HepG2 (cell line): ENCODE measurements around the gene ABCB9. TPM values are rescaled to one million over a fixed set of nuclear protein-coding genes. Genes with fewer than 3 reads are reported as not detected.

Source experiments
- CAMTA2 ChIP-seq: sonication (generic); formaldehyde crosslinking; IDR thresholded peaks from 2 replicates; pipeline ENCODE4 v1.4.0; 2020; ENCODE audit warnings: mild to moderate bottlenecking, missing genetic modification reagents, borderline replicate concordance
- DBP ChIP-seq: sonication (generic); formaldehyde crosslinking; IDR thresholded peaks from 2 replicates; pipeline ENCODE4 v1.4.0; 2020; ENCODE audit warnings: missing genetic modification reagents; ENCODE audit errors: not compliant biosample characterization
- DRAP1 ChIP-seq: IDR thresholded peaks from 2 replicates; pipeline ENCODE4 v1.6.1; 2016; ENCODE audit warnings: missing genetic modification reagents, missing compliant biosample characterization
- FOXA1 ChIP-seq, 2 experiments: fragments of 450-650 bp in 1 of 2; sonication (generic) in 1 of 2; formaldehyde crosslinking in 1 of 2; IDR thresholded peaks; 2 replicates each; pipeline versions ENCODE4 v1.4.0 to v1.6.1; 2016 to 2020; ENCODE audit warnings: missing genetic modification reagents in 1 of 2
- GATAD2A ChIP-seq: IDR thresholded peaks from 2 replicates; pipeline ENCODE4 v1.6.1; 2016
- RBFOX2 ChIP-seq: fragments of 200-400 bp; formaldehyde crosslinking; IDR thresholded peaks from 2 replicates; pipeline ENCODE4 v1.6.1; 2017; ENCODE audit warnings: low read depth, mild to moderate bottlenecking, low read length
- REPIN1 ChIP-seq: sonication (generic); formaldehyde crosslinking; IDR thresholded peaks from 2 replicates; pipeline ENCODE4 v1.8.0; 2022; ENCODE audit warnings: missing genetic modification reagents, low read depth, mild to moderate bottlenecking, borderline replicate concordance
- RFX5 ChIP-seq: IDR thresholded peaks from 2 replicates; pipeline ENCODE4 v1.6.1; 2011; ENCODE audit warnings: low read depth, low read length, improper control_type of control experiment
- RFXAP ChIP-seq: sonication (generic); formaldehyde crosslinking; IDR thresholded peaks from 2 replicates; pipeline ENCODE4 v1.4.0; 2020; ENCODE audit warnings: missing genetic modification reagents, borderline replicate concordance
- SP5 ChIP-seq: IDR thresholded peaks from 2 replicates; pipeline ENCODE4 v1.6.1; 2016; ENCODE audit warnings: low read depth, borderline replicate concordance
- STAT5B ChIP-seq: sonication (generic); formaldehyde crosslinking; IDR thresholded peaks from 2 replicates; pipeline ENCODE4 v1.4.0; 2020; ENCODE audit warnings: missing genetic modification reagents
- TBX2 ChIP-seq: sonication (generic); formaldehyde crosslinking; IDR thresholded peaks from 2 replicates; pipeline ENCODE4 v1.5.0; 2020; ENCODE audit warnings: missing genetic modification reagents, mild to moderate bottlenecking, borderline replicate concordance
- ZBTB40 ChIP-seq, 2 experiments: fragments of 450-650 bp in 1 of 2; sonication (generic) in 1 of 2; formaldehyde crosslinking in 1 of 2; IDR thresholded peaks; 2 replicates each; pipeline versions ENCODE4 v1.6.1 to v1.8.0; 2016 to 2022; ENCODE audit warnings: antibody characterized with exemption in 1 of 2, mild to moderate bottlenecking in 1 of 2, missing genetic modification reagents in 1 of 2
- ZNF574 ChIP-seq: sonication (generic); formaldehyde crosslinking; IDR thresholded peaks from 2 replicates; pipeline ENCODE4 v1.4.0; 2020; ENCODE audit warnings: missing genetic modification reagents
- ZNF652 ChIP-seq: IDR thresholded peaks from 2 replicates; pipeline ENCODE4 v1.6.1; 2016; ENCODE audit warnings: low read depth, borderline replicate concordance
- ZNF670 ChIP-seq: sonication (generic); formaldehyde crosslinking; IDR thresholded peaks from 2 replicates; pipeline ENCODE4 v1.8.0; 2022; ENCODE audit warnings: mild to moderate bottlenecking, missing genetic modification reagents, borderline replicate concordance
- polyA plus RNA-seq, 8 experiments: library from polyadenylated mRNA; depleted of rRNA in 3 of 8; stranded (reverse) in 7 of 8; unstranded in 1 of 8; fragments of >200 nt; fragmentation: Illumina TruSeq in 4 of 8; extraction: Trizol in 4 of 8; gene quantifications; 2 replicates each; pipeline versions ENCODE4 v1.2.1 to v1.2.3, GENCODE V29; 2011 to 2016; ENCODE audit warnings: low read depth in 4 of 8, missing spikeins in 1 of 8, mixed read lengths in 1 of 8; ENCODE audit not compliant: insufficient read depth in 1 of 8
- total RNA-seq, 5 experiments: library from RNA; depleted of rRNA; stranded (reverse); fragments of >200 nt; fragmentation: Illumina TruSeq; extraction: Trizol; gene quantifications; 2 replicates each; pipeline ENCODE4 v1.2.3, GENCODE V29; 2016; ENCODE audit warnings: low read depth in 1 of 5

Gene ABCB9
- total and polyA plus RNA-seq, 2 of the 13 experiments (the other 11 are each of a cell fraction or from before 2014, with no cell fraction given) = 5.1 to 6.0 TPM

GRCh38 chr12:122974274-122974891, 8.1 kb upstream of the ABCB9 start (continued):
- TF ChIP-seq ZBTB40 (IDR thresholded peaks at IDR 0.05) (peak; percentile 92), ZBTB40 (CRISPR knock-in tag; IDR thresholded peaks at IDR 0.05) (no peak), DBP (peak; percentile 40), ZNF574 (CRISPR knock-in tag) (peak; percentile 92), REPIN1 (CRISPR knock-in tag) (no peak; the same call in 1 of the 2 replicates), ZNF652 (CRISPR knock-in tag) (peak; percentile 46; the same call in 1 of the 2 replicates), STAT5B (no peak), RBFOX2 (no peak), FOXA1 (IDR thresholded peaks at IDR 0.05) (no peak), FOXA1 (CRISPR knock-in tag; IDR thresholded peaks at IDR 0.05) (peak; percentile 14; the same call in 1 of the 2 replicates), DRAP1 (CRISPR knock-in tag) (peak; percentile 94), TBX2 (peak; percentile 12; the same call in 1 of the 2 replicates), ZNF670 (CRISPR knock-in tag) (peak; percentile 75; the same call in 1 of the 2 replicates), CAMTA2 (CRISPR knock-in tag) (no peak), GATAD2A (CRISPR knock-in tag) (peak; percentile 47), SP5 (CRISPR knock-in tag) (peak; percentile 80), RFX5 (no peak), RFXAP (peak; percentile 53)
